ENCODE data around the gene MAPK8.

The MAPK8 gene

GRCh38 chr10:48463318-48464003 is 157.0 kb downstream of the MAPK8 start:
- no peak for DNase-seq (ENCODE audit: low read depth in 2 of 2)

GRCh38 chr10:48464121-48464870 is 157.8 kb downstream of the MAPK8 start:
- no peak for DNase-seq (ENCODE audit: low read depth in 2 of 2)

- no peak for DNase-seq (ENCODE audit: low read depth in 2 of 2)
Observed at GRCh38 chr10:48464871-48465736, 158.6 kb downstream of the MAPK8 start.

- no peak for DNase-seq (ENCODE audit: low read depth in 2 of 2)
Observed at GRCh38 chr10:48465860-48466521, 159.5 kb downstream of the MAPK8 start.

- no peak for DNase-seq (ENCODE audit: low read depth in 2 of 2)
Observed at GRCh38 chr10:48466611-48467240, 160.2 kb downstream of the MAPK8 start.

GRCh38 chr10:48467669-48468068 is 161.2 kb downstream of the MAPK8 start:
- no peak for DNase-seq (ENCODE audit: low read depth in 2 of 2)

GRCh38 chr10:48468130-48468790 is 161.8 kb downstream of the MAPK8 start:
- no peak for DNase-seq (ENCODE audit: low read depth in 2 of 2)

- no peak for DNase-seq (ENCODE audit: low read depth in 2 of 2)
Observed at GRCh38 chr10:48468866-48469511, 162.5 kb downstream of the MAPK8 start.

- no peak for DNase-seq (ENCODE audit: low read depth in 2 of 2)
Observed at GRCh38 chr10:48469516-48470020, 163.1 kb downstream of the MAPK8 start.

- DNase-seq (ENCODE audit: low read depth in 2 of 2) = no peak
Observed at GRCh38 chr10:48470115-48470892, 163.8 kb downstream of the MAPK8 start.

- DNase-seq (ENCODE audit: low read depth in 2 of 2) = no peak
Observed at GRCh38 chr10:48470893-48471805, 164.7 kb downstream of the MAPK8 start.

- no peak for DNase-seq (ENCODE audit: low read depth in 2 of 2)
Observed at GRCh38 chr10:48472501-48473069, 166.1 kb downstream of the MAPK8 start.

GRCh38 chr10:48473704-48474103 is 167.2 kb downstream of the MAPK8 start:
- DNase-seq (ENCODE audit: low read depth in 2 of 2) = no peak

- no peak for DNase-seq (ENCODE audit: low read depth in 2 of 2)
Observed at GRCh38 chr10:48474765-48475365, 168.4 kb downstream of the MAPK8 start.

- no peak for DNase-seq (ENCODE audit: low read depth in 2 of 2)
Observed at GRCh38 chr10:48475943-48476278, 169.4 kb downstream of the MAPK8 start.

- no peak for DNase-seq (ENCODE audit: low read depth in 2 of 2)
Observed at GRCh38 chr10:48476279-48476982, 170.0 kb downstream of the MAPK8 start.

- no peak for DNase-seq (ENCODE audit: low read depth in 2 of 2)
Observed at GRCh38 chr10:48477141-48477540, 170.7 kb downstream of the MAPK8 start.

Data from fibroblast of skin of left quadriceps (primary cell).